Measurements from ENCODE around the gene LMBR1. TPM values are rescaled to one million over a fixed set of nuclear protein-coding genes. Genes with fewer than 3 reads are reported as not detected.

LMBR1 gene
- total and polyA plus RNA-seq, 2 donors: 27.7 to 29.7 TPM

- DNase-seq (ENCODE audit: low read depth in 6 of 9, low spot score in 9 of 9): no peak
- H3K27ac ChIP-seq (ENCODE audit: low read depth in 1 of 2, low read length in 1 of 2): peak overlapping the region in 1 of 2 donors; percentile 48
- H3K27me3 ChIP-seq (ENCODE audit: control insufficient read depth in 2 of 2, insufficient read depth in 1 of 2, low read length in 1 of 2): no peaks in the 10 kb centered on the region
- no peaks in the 10 kb centered on the region for H3K36me3 ChIP-seq (ENCODE audit: control insufficient read depth in 2 of 2, insufficient read depth in 2 of 2, low read length in 1 of 2)
- WGBS: 89% methylated on average over 2 of the region's 2 CpGs
- no peak overlapping the region for H3K4me3 ChIP-seq (ENCODE audit: low read length in 2 of 2)
- no peaks in the 10 kb centered on the region for H3K4me1 ChIP-seq (ENCODE audit: control insufficient read depth in 2 of 2, insufficient read depth in 2 of 2, low read length in 2 of 2)
- H3K9me3 ChIP-seq (ENCODE audit: control insufficient read depth in 2 of 2, insufficient read depth in 1 of 2, low read length in 1 of 2): no peaks in the 10 kb centered on the region
These were observed 49.8 kb downstream of the LMBR1 start for GRCh38 chr7:156843157-156843556.

- peak in 2 of 9 donors; percentile 1 to 7 for DNase-seq (ENCODE audit: low read depth in 6 of 9, low spot score in 9 of 9)
- Histone ChIP-seq H3K36me3 (ENCODE audit: control insufficient read depth in 2 of 2, insufficient read depth in 2 of 2, low read length in 1 of 2) (no peaks in the 10 kb centered on the region), H3K4me3 (ENCODE audit: low read length in 2 of 2) (no peak overlapping the region), H3K27me3 (ENCODE audit: control insufficient read depth in 2 of 2, insufficient read depth in 1 of 2, low read length in 1 of 2) (no peaks in the 10 kb centered on the region), H3K27ac (ENCODE audit: low read depth in 1 of 2, low read length in 1 of 2) (peak overlapping the region in 1 of 2 donors; percentile 48), H3K9me3 (ENCODE audit: control insufficient read depth in 2 of 2, insufficient read depth in 1 of 2, low read length in 1 of 2) (no peaks in the 10 kb centered on the region), H3K4me1 (ENCODE audit: control insufficient read depth in 2 of 2, insufficient read depth in 2 of 2, low read length in 2 of 2) (no peaks in the 10 kb centered on the region)
- 76% methylated on average over 2 of the region's 2 CpGs for WGBS
These were observed 50.2 kb downstream of the LMBR1 start for GRCh38 chr7:156842740-156843140.

- Histone ChIP-seq H3K27me3 (ENCODE audit: control insufficient read depth in 2 of 2, insufficient read depth in 1 of 2, low read length in 1 of 2) (no peaks in the 10 kb centered on the region), H3K36me3 (ENCODE audit: control insufficient read depth in 2 of 2, insufficient read depth in 2 of 2, low read length in 1 of 2) (no peaks in the 10 kb centered on the region), H3K9me3 (ENCODE audit: control insufficient read depth in 2 of 2, insufficient read depth in 1 of 2, low read length in 1 of 2) (no peaks in the 10 kb centered on the region), H3K4me1 (ENCODE audit: control insufficient read depth in 2 of 2, insufficient read depth in 2 of 2, low read length in 2 of 2) (no peaks in the 10 kb centered on the region), H3K27ac (ENCODE audit: low read depth in 1 of 2, low read length in 1 of 2) (no peak overlapping the region), H3K4me3 (ENCODE audit: low read length in 2 of 2) (no peak overlapping the region)
- DNase-seq (ENCODE audit: low read depth in 6 of 9, low spot score in 9 of 9): no peak
- WGBS: 93% methylated on average over 5 of the region's 5 CpGs
These were observed 50.7 kb downstream of the LMBR1 start for GRCh38 chr7:156842317-156842716.

- H3K4me3 ChIP-seq (ENCODE audit: low read length in 2 of 2): no peak overlapping the region
- H3K27me3 ChIP-seq (ENCODE audit: control insufficient read depth in 2 of 2, insufficient read depth in 1 of 2, low read length in 1 of 2): no peaks in the 10 kb centered on the region
- no peaks in the 10 kb centered on the region for H3K36me3 ChIP-seq (ENCODE audit: control insufficient read depth in 2 of 2, insufficient read depth in 2 of 2, low read length in 1 of 2)
- no peaks in the 10 kb centered on the region for H3K4me1 ChIP-seq (ENCODE audit: control insufficient read depth in 2 of 2, insufficient read depth in 2 of 2, low read length in 2 of 2)
- 93% methylated on average over 2 of the region's 2 CpGs for WGBS
- no peaks in the 10 kb centered on the region for H3K9me3 ChIP-seq (ENCODE audit: control insufficient read depth in 2 of 2, insufficient read depth in 1 of 2, low read length in 1 of 2)
- no peak for DNase-seq (ENCODE audit: low read depth in 6 of 9, low spot score in 9 of 9)
- H3K27ac ChIP-seq (ENCODE audit: low read depth in 1 of 2, low read length in 1 of 2): no peak overlapping the region
These were observed 51.5 kb downstream of the LMBR1 start for GRCh38 chr7:156841497-156841896.

GRCh38 chr7:156840134-156840533, 52.8 kb downstream of the LMBR1 start:
- Histone ChIP-seq H3K4me1 (ENCODE audit: control insufficient read depth in 2 of 2, insufficient read depth in 2 of 2, low read length in 2 of 2) (no peaks in the 10 kb centered on the region), H3K27me3 (ENCODE audit: control insufficient read depth in 2 of 2, insufficient read depth in 1 of 2, low read length in 1 of 2) (no peaks in the 10 kb centered on the region)
- 82% methylated on average over 5 of the region's 5 CpGs for WGBS

GRCh38 chr7:156836443-156836842, 56.5 kb downstream of the LMBR1 start:
- no peak overlapping the region for H3K4me3 ChIP-seq (ENCODE audit: low read length in 2 of 2)
- DNase-seq (ENCODE audit: low read depth in 6 of 9, low spot score in 9 of 9): no peak
- no peak overlapping the region for H3K27ac ChIP-seq (ENCODE audit: low read depth in 1 of 2, low read length in 1 of 2)
- 95% methylated on average over 3 of the region's 3 CpGs for WGBS
- H3K4me1 ChIP-seq (ENCODE audit: control insufficient read depth in 2 of 2, insufficient read depth in 2 of 2, low read length in 2 of 2): no peaks in the 10 kb centered on the region
- H3K9me3 ChIP-seq (ENCODE audit: control insufficient read depth in 2 of 2, insufficient read depth in 1 of 2, low read length in 1 of 2): no peaks in the 10 kb centered on the region
- H3K36me3 ChIP-seq (ENCODE audit: control insufficient read depth in 2 of 2, insufficient read depth in 2 of 2, low read length in 1 of 2): peaks cover 0 to 7% of the 10 kb centered on the region in 2 donors
- H3K27me3 ChIP-seq (ENCODE audit: control insufficient read depth in 2 of 2, insufficient read depth in 1 of 2, low read length in 1 of 2): no peaks in the 10 kb centered on the region

More at GRCh38 chr7:156840134-156840533, 52.8 kb downstream of the LMBR1 start:
- Histone ChIP-seq H3K36me3 (ENCODE audit: control insufficient read depth in 2 of 2, insufficient read depth in 2 of 2, low read length in 1 of 2) (no peaks in the 10 kb centered on the region), H3K27ac (ENCODE audit: low read depth in 1 of 2, low read length in 1 of 2) (no peak overlapping the region), H3K9me3 (ENCODE audit: control insufficient read depth in 2 of 2, insufficient read depth in 1 of 2, low read length in 1 of 2) (no peaks in the 10 kb centered on the region), H3K4me3 (ENCODE audit: low read length in 2 of 2) (no peak overlapping the region)
- no peak for DNase-seq (ENCODE audit: low read depth in 6 of 9, low spot score in 9 of 9)

GRCh38 chr7:156834462-156834861, 58.5 kb downstream of the LMBR1 start:
- no peaks in the 10 kb centered on the region for H3K4me1 ChIP-seq (ENCODE audit: control insufficient read depth in 2 of 2, insufficient read depth in 2 of 2, low read length in 2 of 2)
- H3K9me3 ChIP-seq (ENCODE audit: control insufficient read depth in 2 of 2, insufficient read depth in 1 of 2, low read length in 1 of 2): no peaks in the 10 kb centered on the region
- no peak overlapping the region for H3K27ac ChIP-seq (ENCODE audit: low read depth in 1 of 2, low read length in 1 of 2)
- 97% methylated on average over 3 of the region's 3 CpGs for WGBS
- H3K27me3 ChIP-seq (ENCODE audit: control insufficient read depth in 2 of 2, insufficient read depth in 1 of 2, low read length in 1 of 2): no peaks in the 10 kb centered on the region
- H3K36me3 ChIP-seq (ENCODE audit: control insufficient read depth in 2 of 2, insufficient read depth in 2 of 2, low read length in 1 of 2): peaks cover 0 to 7% of the 10 kb centered on the region in 2 donors
- DNase-seq (ENCODE audit: low read depth in 6 of 9, low spot score in 9 of 9): no peak
- no peak overlapping the region for H3K4me3 ChIP-seq (ENCODE audit: low read length in 2 of 2)

GRCh38 chr7:156833312-156833711, 59.7 kb downstream of the LMBR1 start:
- Histone ChIP-seq H3K36me3 (ENCODE audit: control insufficient read depth in 2 of 2, insufficient read depth in 2 of 2, low read length in 1 of 2) (peaks cover 0 to 7% of the 10 kb centered on the region in 2 donors), H3K27me3 (ENCODE audit: control insufficient read depth in 2 of 2, insufficient read depth in 1 of 2, low read length in 1 of 2) (no peaks in the 10 kb centered on the region), H3K27ac (ENCODE audit: low read depth in 1 of 2, low read length in 1 of 2) (no peak overlapping the region), H3K4me1 (ENCODE audit: control insufficient read depth in 2 of 2, insufficient read depth in 2 of 2, low read length in 2 of 2) (no peaks in the 10 kb centered on the region), H3K4me3 (ENCODE audit: low read length in 2 of 2) (no peak overlapping the region), H3K9me3 (ENCODE audit: control insufficient read depth in 2 of 2, insufficient read depth in 1 of 2, low read length in 1 of 2) (no peaks in the 10 kb centered on the region)
- WGBS: 98% methylated on average over 4 of the region's 4 CpGs
- DNase-seq (ENCODE audit: low read depth in 6 of 9, low spot score in 9 of 9): no peak

- Histone ChIP-seq H3K4me3 (ENCODE audit: low read length in 2 of 2) (no peak overlapping the region), H3K27me3 (ENCODE audit: control insufficient read depth in 2 of 2, insufficient read depth in 1 of 2, low read length in 1 of 2) (no peaks in the 10 kb centered on the region), H3K36me3 (ENCODE audit: control insufficient read depth in 2 of 2, insufficient read depth in 2 of 2, low read length in 1 of 2) (peaks cover 0 to 7% of the 10 kb centered on the region in 2 donors), H3K4me1 (ENCODE audit: control insufficient read depth in 2 of 2, insufficient read depth in 2 of 2, low read length in 2 of 2) (no peaks in the 10 kb centered on the region), H3K9me3 (ENCODE audit: control insufficient read depth in 2 of 2, insufficient read depth in 1 of 2, low read length in 1 of 2) (no peaks in the 10 kb centered on the region), H3K27ac (ENCODE audit: low read depth in 1 of 2, low read length in 1 of 2) (no peak overlapping the region)
- no peak for DNase-seq (ENCODE audit: low read depth in 6 of 9, low spot score in 9 of 9)
- 98% methylated on average over 1 of the region's 1 CpG for WGBS
These were observed 60.6 kb downstream of the LMBR1 start for GRCh38 chr7:156832195-156832877.

Data from thymus (tissue), 11 donors.